GM18867 (cell line): ENCODE data around the gene PEX6.
"Not testable (repeated sequence)": the region's sequence is repeated elsewhere in the genome, so short reads cannot be mapped to it uniquely, and the experiment has no call there.

Experiments
- ATAC-seq: cut with Tn5 transposase; IDR thresholded peaks from one replicate; pipeline ENCODE4 v1.9.1; 2021; ENCODE audit warnings: mild to moderate bottlenecking, moderate library complexity; ENCODE audit not compliant: unreplicated experiment

PEX6 gene

DNA sequence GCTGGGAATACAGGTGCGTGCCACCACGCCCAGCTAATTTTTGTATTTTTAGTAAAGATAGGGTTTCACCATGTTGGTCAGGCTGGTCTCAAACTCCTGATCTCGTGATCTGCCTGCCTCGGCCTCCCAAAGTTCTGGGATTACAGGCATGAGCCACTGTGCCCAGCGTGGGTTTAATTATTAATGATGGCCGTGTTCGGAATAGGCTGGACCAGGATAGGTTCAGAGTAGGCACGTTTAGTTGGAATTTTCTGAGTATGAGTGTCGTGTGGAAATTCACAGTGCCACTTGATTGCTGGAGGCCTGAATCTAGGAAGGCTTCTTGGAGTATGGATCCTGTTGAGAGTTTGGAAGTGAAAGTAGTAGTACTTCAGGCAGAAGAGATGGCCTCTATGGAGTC, 19.2 kb upstream of the PEX6 start:
- not testable (repeated sequence) for ATAC-seq

DNA sequence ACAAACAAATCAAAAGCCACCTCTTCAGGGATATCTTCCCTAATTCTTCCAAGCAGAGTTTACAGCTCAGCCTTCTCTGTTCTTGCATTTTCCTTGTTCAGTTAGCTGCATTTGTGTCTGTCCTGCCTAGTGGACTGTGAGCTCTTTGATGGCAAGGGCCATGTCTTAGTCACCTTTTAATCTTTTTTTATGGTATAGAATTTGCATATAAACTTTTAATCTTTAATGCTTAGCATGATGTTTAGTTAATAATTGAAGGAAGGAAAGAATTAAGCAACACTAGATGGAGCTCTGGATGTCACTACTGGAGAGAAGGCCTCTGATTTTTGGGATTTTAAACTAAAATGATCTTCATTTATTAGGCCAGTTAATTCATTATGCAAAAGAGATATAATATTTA, 17.5 kb upstream of the PEX6 start:
- ATAC-seq: no peak

DNA sequence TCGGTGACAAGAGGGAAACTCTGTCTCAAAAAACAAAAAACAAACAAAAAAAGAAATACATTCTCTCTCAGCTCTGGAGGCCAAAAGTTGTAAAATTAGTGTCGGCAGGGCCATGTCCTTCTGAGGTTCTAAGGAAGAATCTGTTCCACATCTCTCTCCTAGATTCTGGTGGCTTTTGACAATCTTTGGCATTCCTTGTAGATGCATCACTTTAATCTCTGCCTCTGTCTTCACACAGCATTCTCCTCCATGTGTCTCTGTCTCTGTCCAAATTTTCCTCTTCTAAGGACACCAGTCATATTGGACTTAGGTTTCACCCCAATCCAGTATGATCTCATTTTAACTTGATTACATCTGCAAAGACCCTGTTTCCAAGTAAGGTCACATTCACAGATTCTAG, 14.5 kb upstream of the PEX6 start:
- no peak for ATAC-seq

DNA sequence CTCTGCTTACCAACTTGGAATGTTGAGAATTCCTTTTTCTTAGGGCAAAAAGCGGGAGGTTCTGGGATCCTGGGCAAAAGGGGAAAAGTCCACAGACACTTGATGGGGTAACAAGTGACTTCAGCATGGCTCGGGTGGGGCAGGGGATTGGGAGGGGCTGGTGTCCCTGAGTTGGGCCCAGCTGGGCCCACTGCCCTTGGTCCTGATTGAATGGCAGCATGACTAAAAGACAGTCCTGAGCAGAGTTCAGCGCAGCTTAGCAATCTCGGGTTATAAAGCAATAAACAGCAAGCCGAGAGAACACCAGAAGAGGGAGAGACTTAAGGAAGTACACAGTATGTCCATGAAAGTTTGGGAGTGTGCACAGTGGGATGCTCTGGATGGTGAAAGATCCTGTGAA, 10.9 kb upstream of the PEX6 start:
- ATAC-seq: no peak

DNA sequence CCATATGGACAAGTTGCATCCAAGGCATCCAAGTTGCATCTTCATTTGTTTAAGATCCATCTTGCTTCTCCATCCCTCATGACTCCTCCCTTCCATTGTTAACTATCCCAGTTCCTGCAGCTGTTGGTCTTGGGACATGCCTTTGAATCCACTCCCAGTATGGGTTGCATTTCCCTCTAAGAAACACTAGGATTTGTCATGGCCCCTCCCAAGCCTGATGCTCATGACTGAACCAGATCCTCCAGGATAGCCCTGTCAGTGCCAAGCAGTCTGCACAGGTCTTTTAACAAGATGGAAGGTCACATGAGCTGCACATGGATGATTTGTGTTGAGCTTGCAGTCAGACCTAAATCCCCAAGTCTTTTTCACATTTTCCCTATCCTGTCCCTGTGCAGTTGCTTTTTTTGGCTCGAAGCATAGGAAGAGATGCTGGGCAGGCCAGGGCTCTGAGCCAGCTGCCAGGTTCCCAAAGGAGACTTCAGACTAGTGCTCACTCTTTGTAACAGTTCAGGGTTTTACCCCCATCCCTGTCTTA, 9.6 kb upstream of the PEX6 start:
- no peak for ATAC-seq

DNA sequence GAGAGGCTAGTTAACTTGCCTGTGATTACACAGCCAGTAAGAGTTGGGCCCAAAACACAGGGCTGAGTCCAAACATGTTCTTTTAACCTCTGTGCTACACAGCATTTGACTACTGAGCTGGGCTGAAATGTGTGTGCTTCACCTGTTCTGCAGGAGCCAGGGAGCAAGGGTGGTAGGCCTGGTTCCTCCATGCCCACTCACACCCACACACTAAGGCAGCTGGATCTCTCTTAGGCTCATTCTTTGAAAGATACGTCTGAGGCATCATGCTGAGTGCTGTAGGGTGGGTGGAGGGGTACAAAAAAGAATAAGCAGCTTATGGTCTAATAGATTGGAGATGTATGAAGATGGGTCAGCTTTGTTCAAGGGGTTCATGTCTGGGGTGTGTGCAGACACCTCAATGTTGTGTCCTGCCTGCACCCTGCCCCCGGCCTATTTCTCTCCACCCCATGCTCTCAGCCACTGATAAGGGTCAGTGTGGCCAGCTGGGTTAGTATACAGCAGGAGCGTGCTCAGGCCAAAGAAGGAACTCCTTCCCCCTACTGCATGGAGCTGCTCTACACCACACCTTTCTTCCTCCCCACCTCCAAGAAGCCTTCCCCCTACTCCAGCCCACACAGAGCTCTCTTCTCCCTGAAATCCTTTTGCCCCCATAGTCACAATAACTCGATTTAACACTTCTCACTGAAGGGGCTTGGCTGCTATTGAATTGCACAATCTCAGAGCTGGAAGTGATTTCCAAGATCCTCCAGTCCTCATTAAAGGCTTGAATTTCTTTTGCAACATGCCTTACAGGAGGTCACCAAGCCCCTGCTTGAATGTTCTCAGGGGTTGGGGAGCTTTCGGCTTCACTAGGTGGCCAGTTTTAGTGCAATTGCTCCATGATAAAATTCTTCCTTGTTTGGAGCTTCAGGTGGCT, 8.8 kb upstream of the PEX6 start:
- ATAC-seq: no peak

DNA sequence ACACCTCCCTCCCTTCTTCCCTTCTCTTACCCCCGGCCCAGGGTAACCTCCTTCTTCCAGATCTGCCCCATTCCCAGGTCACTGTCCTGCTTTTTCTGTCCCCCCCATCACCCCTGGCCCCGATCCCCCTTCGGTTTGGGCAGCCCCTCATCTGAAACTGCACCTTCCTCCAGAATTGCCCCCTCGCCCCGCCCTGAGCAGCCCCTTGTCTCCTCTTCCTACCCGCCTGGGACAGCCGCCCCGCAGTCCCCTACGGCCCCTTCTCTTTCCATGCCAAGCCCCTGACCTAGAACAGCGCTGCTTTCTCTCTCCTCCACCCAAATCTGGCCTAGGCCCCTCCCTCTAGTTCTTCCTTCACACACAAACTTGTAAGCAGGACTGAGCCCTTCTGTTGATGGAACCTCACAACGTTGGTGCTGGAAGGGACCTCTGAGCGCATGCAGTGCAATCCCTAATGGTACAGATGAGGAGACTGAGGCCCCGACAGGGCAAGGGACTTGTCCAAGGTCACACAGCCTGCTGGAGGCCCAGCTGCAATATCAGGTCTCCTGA, 6.0 kb upstream of the PEX6 start:
- no peak for ATAC-seq

DNA sequence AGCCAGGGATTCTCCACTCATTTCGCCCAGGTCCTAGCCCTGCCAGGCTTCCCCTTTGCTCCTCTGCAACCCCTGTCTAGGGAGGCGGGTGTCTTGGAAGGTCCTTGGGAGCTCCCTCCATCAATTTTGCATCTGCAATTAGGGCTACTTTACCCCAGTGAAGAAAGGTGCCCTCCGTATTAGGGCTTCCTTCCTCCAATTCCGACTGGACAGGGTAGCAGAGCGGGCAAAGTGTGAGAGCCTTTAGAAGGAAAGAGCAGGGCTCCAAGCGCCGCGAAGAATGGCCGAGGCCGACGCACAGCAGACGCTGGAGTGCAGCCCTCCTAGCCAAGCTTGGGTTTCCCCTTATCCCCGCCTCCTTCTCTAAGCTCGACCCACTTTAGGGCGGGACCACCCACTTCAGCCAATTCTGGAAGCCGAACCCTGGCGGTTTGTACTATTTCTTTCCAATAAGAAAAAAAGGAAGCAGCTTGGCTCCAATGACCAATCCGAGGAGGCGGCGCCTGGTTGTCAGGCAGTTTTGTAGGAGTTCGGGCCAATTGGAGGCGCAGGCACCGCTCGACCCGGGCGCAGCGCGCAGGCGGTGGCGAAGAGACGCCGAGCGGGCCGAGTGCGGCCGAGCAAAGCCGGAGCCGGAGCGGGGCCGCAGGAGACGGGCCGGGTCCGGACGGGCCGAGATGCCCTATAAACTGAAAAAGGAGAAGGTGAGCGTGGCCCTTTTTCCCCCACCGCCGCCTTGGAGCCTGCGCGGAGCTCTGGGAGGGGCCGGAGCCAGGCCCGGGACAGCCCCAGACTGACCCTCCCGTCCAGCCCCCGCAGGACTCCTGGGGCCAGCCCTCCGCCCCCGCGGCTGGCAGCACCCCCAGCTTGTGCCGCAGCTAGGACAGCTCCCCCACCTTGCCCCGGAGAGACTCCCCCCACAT, 5.3 kb upstream of the PEX6 start, which contains the start of gene PPP2R5D:
Gene PPP2R5D, plus strand, starts transcription at position 570 of the 923 bp plus-strand sequence. Its CDS starts 108 bp downstream, at position 678.
- peak; percentile 92 for ATAC-seq

DNA sequence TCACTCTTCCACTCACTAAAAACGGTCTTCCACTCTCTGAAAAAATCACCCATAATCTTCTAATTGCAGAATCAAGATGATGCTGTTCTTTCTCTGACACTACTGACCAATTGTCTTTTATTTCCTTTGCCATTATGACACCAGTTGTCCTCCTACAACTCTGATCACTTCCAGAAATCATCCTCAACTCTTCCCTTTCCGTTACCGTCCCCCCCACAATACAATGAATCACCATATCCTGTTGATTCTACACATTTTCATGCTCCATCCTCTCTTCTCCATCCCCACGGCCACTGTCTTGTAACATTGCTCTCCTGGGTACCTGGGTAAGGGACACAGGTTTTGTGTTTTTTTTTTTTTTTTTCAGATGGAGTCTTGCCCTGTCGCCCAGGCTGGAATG, 2.9 kb upstream of the PEX6 start:
- no peak for ATAC-seq

DNA sequence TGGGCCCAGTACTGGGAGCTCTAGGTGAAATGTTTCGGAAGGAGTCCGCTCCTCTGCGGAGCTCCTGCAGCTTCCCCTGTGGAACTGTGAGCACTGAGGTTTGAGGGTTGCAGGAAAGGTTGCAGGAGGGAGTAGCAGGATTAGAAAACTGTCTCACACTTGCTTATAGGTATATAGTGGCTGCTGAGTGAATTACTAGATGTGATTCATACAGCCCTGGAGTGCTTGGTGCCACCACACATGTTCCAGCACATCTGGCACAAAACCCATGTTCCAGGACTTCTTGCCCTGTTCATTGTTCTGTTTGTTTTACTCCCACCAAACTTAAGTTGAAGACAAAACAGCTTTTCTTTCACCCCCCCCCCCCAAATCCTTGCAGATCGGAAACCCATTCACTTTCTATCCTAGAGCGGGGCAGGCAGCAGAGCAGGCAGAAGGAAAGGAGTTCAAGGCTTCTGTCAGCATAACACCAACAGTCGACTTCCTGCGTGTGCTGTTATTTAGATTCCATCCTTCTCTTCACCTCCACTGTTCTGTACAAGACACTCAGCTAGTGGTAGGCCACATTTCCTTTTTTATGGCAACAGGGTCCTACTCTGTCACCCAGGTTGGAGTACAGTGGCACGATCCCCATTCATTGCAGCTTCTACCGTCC, 669 bp upstream of the PEX6 start:
- no peak for ATAC-seq

DNA sequence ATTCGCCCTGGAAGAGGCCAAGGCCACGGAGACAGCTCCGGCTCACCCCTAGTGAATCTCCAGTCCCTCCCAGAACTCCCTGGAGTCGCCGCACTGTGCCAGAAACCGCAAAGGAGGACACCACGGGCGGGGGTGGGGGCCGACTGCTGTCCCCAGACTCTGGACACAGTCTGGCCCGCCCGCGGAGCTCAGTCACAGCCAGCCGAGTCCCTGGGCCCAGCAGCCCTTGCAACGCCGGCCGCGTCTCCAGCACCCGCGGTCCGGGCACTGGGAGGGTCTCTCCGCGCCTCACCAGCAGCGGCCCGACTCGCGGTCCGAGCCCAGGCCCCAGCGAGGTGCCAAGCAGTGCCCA, 518 bp downstream of the PEX6 start:
- ATAC-seq: no peak

DNA sequence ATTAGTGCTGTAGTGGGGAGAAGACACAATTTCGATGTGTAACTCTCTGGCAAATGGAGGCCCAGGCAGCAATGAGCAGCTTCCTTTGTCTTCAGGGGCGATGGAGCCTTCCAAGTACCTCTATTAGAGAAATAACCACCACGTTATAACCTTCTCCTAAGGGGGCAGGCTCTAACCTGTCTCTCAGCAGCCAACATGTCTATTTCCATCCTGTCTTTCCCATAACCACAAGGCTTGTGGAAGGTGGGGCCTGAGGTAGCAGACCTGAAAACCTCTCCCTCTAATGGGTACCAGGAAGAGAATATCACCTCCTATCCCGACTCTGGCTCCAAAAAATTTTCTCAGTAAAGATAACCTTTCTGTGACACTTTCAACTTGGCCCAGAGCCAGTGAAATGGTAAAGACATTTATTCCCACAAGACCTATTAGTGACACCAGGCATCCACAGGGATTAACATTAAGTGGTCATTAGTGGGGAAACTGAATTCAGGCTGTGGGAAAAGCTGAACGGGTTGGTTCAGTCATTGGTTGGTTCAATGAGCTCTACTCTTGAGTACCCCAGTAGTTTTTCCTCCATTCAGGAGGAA, 4.0 kb downstream of the PEX6 start:
- ATAC-seq: no peak

DNA sequence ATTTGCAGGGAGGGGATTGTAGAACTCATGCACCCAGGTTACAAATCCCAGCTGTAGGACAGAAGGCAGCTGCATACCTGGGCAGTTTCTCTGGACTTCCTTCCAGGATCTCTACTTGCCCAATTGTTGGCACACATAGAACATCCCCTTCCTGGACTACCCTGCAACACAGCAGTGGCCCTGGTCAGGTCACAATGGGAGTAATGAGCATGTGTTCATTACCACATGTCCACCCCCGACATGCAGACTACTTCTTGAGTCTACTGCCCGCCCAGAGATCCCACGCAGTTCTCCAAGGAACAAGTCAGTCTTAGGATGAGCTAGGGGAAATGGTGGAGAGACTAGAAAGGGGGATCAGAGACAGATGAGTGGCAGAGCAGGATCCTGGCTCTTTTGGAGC, 5.1 kb downstream of the PEX6 start:
- ATAC-seq: no peak

DNA sequence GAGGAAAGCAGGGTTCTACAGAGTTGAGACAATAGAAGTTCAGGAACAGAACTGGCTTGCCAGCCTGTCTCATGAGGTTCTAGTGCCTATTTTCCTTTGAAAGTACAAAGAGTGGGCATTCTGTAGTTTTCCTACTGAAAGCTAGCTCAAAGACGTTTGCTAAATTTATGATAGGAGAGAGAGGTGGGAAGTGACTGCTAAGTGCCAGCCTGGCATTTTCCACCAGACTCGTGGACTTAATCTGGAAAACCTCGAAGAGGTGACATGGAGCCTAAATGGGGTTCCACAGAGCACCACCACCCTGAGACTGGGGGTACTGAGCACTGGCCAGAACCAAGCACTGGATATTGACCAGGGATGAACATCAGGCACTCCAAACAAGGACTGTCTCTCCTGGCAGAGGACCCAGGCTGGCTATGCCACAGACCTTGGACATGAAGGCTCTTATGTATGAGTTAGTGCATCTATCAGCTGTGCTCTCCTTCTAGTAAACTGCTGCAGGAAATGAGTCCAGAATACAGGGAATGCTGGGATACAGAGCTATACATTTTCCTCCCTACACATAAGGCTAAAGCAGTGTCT, 7.1 kb downstream of the PEX6 start:
- no peak for ATAC-seq

DNA sequence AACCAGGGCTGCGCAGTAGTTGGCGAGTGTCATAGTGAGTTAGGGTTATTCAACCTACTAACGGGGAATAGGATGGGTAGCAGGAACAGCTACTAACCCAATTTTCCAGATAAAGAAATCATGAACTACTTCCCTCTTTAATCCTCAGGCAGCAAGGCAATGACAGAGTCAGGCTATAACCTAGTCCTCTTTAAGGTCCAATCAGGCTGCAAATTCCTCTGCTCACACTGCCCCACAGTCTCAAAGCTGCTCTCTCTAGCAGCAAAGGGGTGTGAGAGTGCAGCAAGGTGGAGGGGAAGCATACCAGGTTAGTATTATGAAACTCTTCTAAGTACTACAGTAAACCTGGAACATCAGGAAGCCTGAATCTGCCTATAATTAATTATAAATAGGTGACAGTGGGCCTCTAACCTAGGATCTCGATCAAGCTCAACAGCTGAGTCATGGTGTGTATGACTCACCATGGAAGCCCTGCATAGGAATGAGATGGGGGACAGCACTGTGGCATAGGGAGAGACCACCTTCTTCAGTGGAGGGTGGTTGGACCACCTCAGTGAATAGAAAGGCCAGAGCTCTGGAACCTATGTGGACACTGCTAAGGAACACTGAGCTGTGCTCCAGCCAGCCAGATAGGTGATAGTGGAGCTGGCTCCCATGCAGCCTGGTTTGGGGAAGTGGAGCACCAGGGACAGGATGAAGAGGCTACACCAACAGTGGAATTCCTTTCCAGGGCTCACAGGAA, 7.9 kb downstream of the PEX6 start:
- ATAC-seq: no peak

DNA sequence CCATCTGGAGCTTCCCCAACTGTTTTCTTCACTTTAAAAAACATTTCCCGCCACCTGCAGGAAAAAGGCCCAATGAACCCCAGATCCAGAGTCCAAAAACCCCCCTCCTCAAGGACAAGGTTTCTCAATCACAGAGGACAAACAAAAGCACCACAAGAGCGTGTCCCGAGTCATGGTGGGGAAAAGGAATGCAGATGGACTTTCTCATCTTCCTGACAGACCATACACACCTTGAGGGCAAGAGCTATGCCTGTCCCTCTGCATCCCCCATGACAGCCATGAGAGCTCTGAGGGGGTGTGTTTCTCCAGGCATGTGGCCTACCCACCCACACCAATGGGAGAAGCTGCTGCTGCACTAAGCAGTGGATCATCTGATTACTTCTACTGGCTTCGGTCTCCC, 9.0 kb downstream of the PEX6 start:
- no peak for ATAC-seq

DNA sequence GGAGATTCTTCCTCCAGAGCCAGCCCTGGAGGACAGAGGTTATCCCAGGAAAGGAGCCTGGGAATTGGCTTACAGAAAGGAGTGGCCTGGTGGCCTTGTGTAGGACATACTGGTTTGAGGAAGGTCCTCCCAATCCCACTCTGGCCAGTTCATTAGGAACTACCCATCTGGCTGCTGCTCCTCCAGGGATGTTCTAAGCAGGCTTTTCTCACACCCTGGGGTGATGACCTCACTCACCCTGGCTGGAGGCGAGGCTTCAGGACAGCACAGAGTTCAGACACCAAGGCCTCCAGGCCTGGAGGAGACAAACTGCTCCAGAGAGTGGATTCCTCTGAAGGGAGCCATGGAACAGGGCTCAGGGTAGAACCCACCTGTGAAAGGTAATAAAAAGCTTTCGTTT, 9.6 kb downstream of the PEX6 start:
- no peak for ATAC-seq

DNA sequence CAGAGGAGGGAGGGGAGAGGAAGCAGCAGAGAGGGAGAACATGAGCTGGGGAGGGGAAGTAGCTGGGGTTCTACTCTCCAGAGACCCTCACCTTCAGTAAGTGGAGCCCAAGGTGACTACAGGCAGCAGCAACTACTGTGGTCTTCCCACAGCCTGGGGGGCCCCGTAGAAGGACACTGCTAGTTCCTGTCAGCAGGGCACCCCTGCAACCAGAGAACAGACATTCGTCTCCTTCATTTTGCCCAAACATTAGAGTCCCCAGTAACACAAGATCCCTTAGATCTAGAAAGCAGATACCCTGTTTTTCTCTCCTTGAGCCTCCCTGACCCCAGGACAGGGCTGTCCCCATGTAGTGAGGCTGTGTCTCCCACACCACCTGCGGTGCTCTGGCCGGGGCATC, 10.2 kb downstream of the PEX6 start:
- no peak for ATAC-seq

DNA sequence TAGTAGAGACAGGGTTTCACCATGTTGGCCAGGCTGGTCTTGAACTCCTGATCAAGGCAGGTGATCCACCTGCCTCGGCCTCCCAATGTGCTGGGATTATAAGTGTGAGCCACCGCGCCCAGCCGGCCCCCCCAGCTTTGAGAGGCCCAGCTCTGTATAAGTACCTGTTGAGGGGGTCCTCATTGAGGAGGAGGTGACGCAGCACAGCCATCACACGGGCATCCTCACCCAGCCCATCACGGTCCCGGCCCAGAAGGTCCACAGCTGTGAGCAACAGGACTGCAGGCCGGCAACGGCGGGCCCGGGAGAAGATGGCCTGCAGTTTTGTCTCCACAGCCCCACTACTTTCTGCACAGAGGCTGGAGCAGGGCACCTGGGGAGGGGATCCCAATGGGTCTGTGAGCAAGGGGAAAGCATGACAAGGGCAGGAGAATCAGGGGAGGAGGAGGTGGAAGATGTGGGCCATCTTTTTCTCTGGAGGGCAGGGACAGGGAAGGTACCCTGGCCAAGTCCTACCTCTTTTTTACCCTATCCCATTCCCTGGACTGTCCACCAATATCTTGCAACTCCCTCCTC, 10.8 kb downstream of the PEX6 start:
- no peak for ATAC-seq
